SU-DHL-6 (cell line): ENCODE results near the gene FAT3.

ENCODE experiments used
- H2AFZ ChIP-seq: fragments of 200-600 bp; sonication (generic); 2 replicates; pipeline ENCODE4 v1.6.1; 2014; ENCODE audit warnings: low read depth, mild to moderate bottlenecking, moderate library complexity, mixed read lengths, antibody characterized with exemption, low read length; ENCODE audit not compliant: severe bottlenecking
- H3F3A ChIP-seq: fragments of 200-600 bp; shearing (Covaris generic); 2 replicates; pipeline ENCODE4 v1.6.0; 2016; ENCODE audit warnings: antibody characterized with exemption, mild to moderate bottlenecking; ENCODE audit not compliant: insufficient read depth
- H3K27ac ChIP-seq: fragments of 200-600 bp; sonication (generic); 2 replicates; pipeline ENCODE4 v1.5.1; 2016; ENCODE audit warnings: low read depth, mild to moderate bottlenecking, low read length, moderate library complexity, mixed read lengths
- H3K27me3 ChIP-seq: fragments of 200-600 bp; sonication (generic), shearing (Covaris generic); 2 replicates; pipeline ENCODE4 v1.6.0; 2014; ENCODE audit warnings: mild to moderate bottlenecking, low read length
- H3K36me3 ChIP-seq: fragments of 200-600 bp; sonication (generic); 2 replicates; pipeline ENCODE4 v1.6.1; 2014; ENCODE audit warnings: mild to moderate bottlenecking, low read length, mixed read lengths
- H3K4me2 ChIP-seq: fragments of 300-600, 200-600 bp; shearing (Covaris generic), sonication (generic); 2 replicates; pipeline ENCODE4 v1.6.0; 2014; ENCODE audit warnings: low read length, low read depth, mild to moderate bottlenecking; ENCODE audit not compliant: poor library complexity, severe bottlenecking
- H3K4me3 ChIP-seq: fragments of 200-600 bp; sonication (generic); 2 replicates; pipeline ENCODE4 v1.5.1; 2014; ENCODE audit warnings: antibody characterized with exemption, low read length, mild to moderate bottlenecking, mixed read lengths; ENCODE audit not compliant: insufficient read depth, poor library complexity, severe bottlenecking
- H3K79me2 ChIP-seq: fragments of 200-600 bp; sonication (generic); 2 replicates; pipeline ENCODE4 v1.6.1; 2014; ENCODE audit warnings: mild to moderate bottlenecking, low read length, moderate library complexity; ENCODE audit not compliant: insufficient read depth
- H3K9ac ChIP-seq: fragments of 200-600 bp; sonication (generic); 2 replicates; pipeline ENCODE4 v1.7.0; 2014; ENCODE audit warnings: mild to moderate bottlenecking, low read length
- H3K9me2 ChIP-seq: fragments of 200-600 bp; sonication (generic); replicated peaks from 2 replicates; pipeline ENCODE4 v1.6.1; 2014; ENCODE audit warnings: low read length; ENCODE audit not compliant: insufficient read depth
- H3K9me3 ChIP-seq: fragments of 200-600 bp; sonication (generic); 2 replicates; pipeline ENCODE4 v1.6.1; 2014; ENCODE audit warnings: low read length, mixed read lengths; ENCODE audit not compliant: insufficient read depth
- H4K20me1 ChIP-seq: fragments of 200-600 bp; sonication (generic); 2 replicates; pipeline ENCODE4 v1.6.1; 2014; ENCODE audit warnings: low read depth, mild to moderate bottlenecking, antibody characterized with exemption, low read length, moderate library complexity, mixed read lengths
- CTCF ChIP-seq: fragments of 200-600 bp; sonication (generic); IDR thresholded peaks from one replicate; pipeline ENCODE4 v1.5.1; 2017; ENCODE audit warnings: antibody characterized with exemption, mild to moderate bottlenecking, low read length, moderate library complexity; ENCODE audit not compliant: insufficient read depth, poor library complexity, severe bottlenecking
- EZH2phosphoT487 ChIP-seq: fragments of 200-600 bp; sonication (generic), shearing (Covaris generic); conservative IDR thresholded peaks from 2 replicates; pipeline ENCODE4 v1.6.1; 2018; ENCODE audit warnings: mild to moderate bottlenecking, antibody characterized with exemption, low read length, moderate library complexity, mixed read lengths

Gene FAT3

GRCh38 chr11:92253945-92254344, 29.3 kb downstream of the FAT3 start:
- no peak overlapping the region for H3K4me3 ChIP-seq
- H3K27ac ChIP-seq: no peak overlapping the region
- H3K4me2 ChIP-seq: no peak overlapping the region
- no peaks in the 10 kb centered on the region for H3F3A ChIP-seq
- TF ChIP-seq CTCF (no peak), EZH2phosphoT487 (no peak)
- no peaks in the 10 kb centered on the region for H3K9me3 ChIP-seq
- H3K36me3 ChIP-seq: no peaks in the 10 kb centered on the region
- H3K27me3 ChIP-seq: no peaks in the 10 kb centered on the region
- no peaks in the 10 kb centered on the region for H3K9me2 ChIP-seq
- H4K20me1 ChIP-seq: no peaks in the 10 kb centered on the region
- H3K79me2 ChIP-seq: no peaks in the 10 kb centered on the region
- H3K9ac ChIP-seq: no peak overlapping the region
- H2AFZ ChIP-seq: no peak overlapping the region

- Histone ChIP-seq H3K79me2 (no peaks in the 10 kb centered on the region), H3K36me3 (no peaks in the 10 kb centered on the region), H3K4me2 (no peak overlapping the region), H4K20me1 (no peaks in the 10 kb centered on the region), H3F3A (no peaks in the 10 kb centered on the region), H3K9ac (no peak overlapping the region), H2AFZ (no peak overlapping the region), H3K27me3 (no peaks in the 10 kb centered on the region), H3K9me2 (no peaks in the 10 kb centered on the region), H3K9me3 (no peaks in the 10 kb centered on the region), H3K4me3 (no peak overlapping the region), H3K27ac (no peak overlapping the region)
- TF ChIP-seq CTCF (no peak), EZH2phosphoT487 (no peak)
Observed at GRCh38 chr11:92257536-92257935, 32.9 kb downstream of the FAT3 start.

- H3K27me3 ChIP-seq: no peaks in the 10 kb centered on the region
- H4K20me1 ChIP-seq: no peaks in the 10 kb centered on the region
- TF ChIP-seq CTCF: no peak
- TF ChIP-seq EZH2phosphoT487: no peak
- H3K9me2 ChIP-seq: no peaks in the 10 kb centered on the region
- H3K27ac ChIP-seq: no peak overlapping the region
- no peak overlapping the region for H3K4me2 ChIP-seq
- no peaks in the 10 kb centered on the region for H3K36me3 ChIP-seq
- no peaks in the 10 kb centered on the region for H3K79me2 ChIP-seq
- no peak overlapping the region for H3K9ac ChIP-seq
- H3F3A ChIP-seq: no peaks in the 10 kb centered on the region
- no peak overlapping the region for H2AFZ ChIP-seq
- H3K4me3 ChIP-seq: no peak overlapping the region
- H3K9me3 ChIP-seq: no peaks in the 10 kb centered on the region
Observed at GRCh38 chr11:92259861-92260260, 35.2 kb downstream of the FAT3 start.

- H3F3A ChIP-seq: no peaks in the 10 kb centered on the region
- no peak overlapping the region for H3K4me2 ChIP-seq
- H3K4me3 ChIP-seq: no peak overlapping the region
- no peak overlapping the region for H2AFZ ChIP-seq
- H3K36me3 ChIP-seq: no peaks in the 10 kb centered on the region
- no peaks in the 10 kb centered on the region for H4K20me1 ChIP-seq
- TF ChIP-seq EZH2phosphoT487 (no peak), CTCF (no peak)
- no peaks in the 10 kb centered on the region for H3K79me2 ChIP-seq
- no peaks in the 10 kb centered on the region for H3K9me3 ChIP-seq
- H3K27ac ChIP-seq: no peak overlapping the region
- no peaks in the 10 kb centered on the region for H3K9me2 ChIP-seq
- H3K9ac ChIP-seq: no peak overlapping the region
- H3K27me3 ChIP-seq: no peaks in the 10 kb centered on the region
Observed at GRCh38 chr11:92264350-92264749, 39.7 kb downstream of the FAT3 start.
